Stomach smooth muscle (tissue), 2 donors: Measurements from ENCODE around the gene B3GALT5.

ENCODE experiments used
- H3K27ac ChIP-seq: one replicate; pipeline ENCODE4 v1.7.0; 2013; ENCODE audit warnings: mild to moderate bottlenecking, low read length, inconsistent platforms
- H3K27me3 ChIP-seq, 2 donors: one replicate each; pipeline ENCODE4 v1.7.0; 2013; ENCODE audit warnings: low read length in 2 of 2; ENCODE audit not compliant: insufficient read depth in 2 of 2, control insufficient read depth in 1 of 2
- H3K36me3 ChIP-seq, 2 donors: one replicate each; pipeline ENCODE4 v1.7.0; 2013; ENCODE audit warnings: low read length in 2 of 2; ENCODE audit not compliant: control insufficient read depth in 2 of 2, insufficient read depth in 2 of 2
- H3K4me1 ChIP-seq: one replicate; pipeline ENCODE4 v1.7.0; 2013; ENCODE audit warnings: low read length; ENCODE audit not compliant: control insufficient read depth, insufficient read depth
- H3K4me3 ChIP-seq, 2 donors: one replicate each; pipeline ENCODE4 v1.7.0; 2013; ENCODE audit warnings: low read length in 2 of 2
- H3K9ac ChIP-seq, 2 donors: one replicate each; pipeline ENCODE4 v1.7.0; 2013; ENCODE audit warnings: low read length in 2 of 2, mild to moderate bottlenecking in 1 of 2
- H3K9me3 ChIP-seq, 2 donors: one replicate each; pipeline ENCODE4 v1.7.0; 2013; ENCODE audit warnings: low read length in 2 of 2; ENCODE audit not compliant: control insufficient read depth in 2 of 2
- donor health status: healthy.
- donor health status: Pancreatic carcinoma.

The B3GALT5 gene

GRCh38 chr21:39645331-39645730 is 32.6 kb downstream of the B3GALT5 start:
- H3K27ac ChIP-seq = no peak overlapping the region
- no peaks in the 10 kb centered on the region for H3K4me1 ChIP-seq
- H3K36me3 ChIP-seq = no peaks in the 10 kb centered on the region
- H3K9me3 ChIP-seq = no peaks in the 10 kb centered on the region
- peaks cover 0 to 2% of the 10 kb centered on the region in 2 donors for H3K27me3 ChIP-seq
- H3K4me3 ChIP-seq = no peak overlapping the region
- no peak overlapping the region for H3K9ac ChIP-seq

- Histone ChIP-seq H3K4me3 (no peak overlapping the region), H3K4me1 (no peaks in the 10 kb centered on the region), H3K9ac (no peak overlapping the region), H3K36me3 (no peaks in the 10 kb centered on the region), H3K27me3 (peaks cover 0 to 2% of the 10 kb centered on the region in 2 donors), H3K27ac (no peak overlapping the region), H3K9me3 (no peaks in the 10 kb centered on the region)
Measured at GRCh38 chr21:39647476-39647875, 34.7 kb downstream of the B3GALT5 start.

- Histone ChIP-seq H3K9me3 (peaks cover 3 to 4% of the 10 kb centered on the region in 2 donors), H3K9ac (no peak overlapping the region), H3K27me3 (peaks cover 0 to 2% of the 10 kb centered on the region in 2 donors), H3K27ac (no peak overlapping the region), H3K4me1 (no peaks in the 10 kb centered on the region), H3K4me3 (no peak overlapping the region), H3K36me3 (no peaks in the 10 kb centered on the region)
Measured at GRCh38 chr21:39648879-39649278, 36.1 kb downstream of the B3GALT5 start.

- H3K27ac ChIP-seq = no peak overlapping the region
- no peaks in the 10 kb centered on the region for H3K36me3 ChIP-seq
- peaks cover 0 to 2% of the 10 kb centered on the region in 2 donors for H3K27me3 ChIP-seq
- no peak overlapping the region for H3K4me3 ChIP-seq
- H3K9ac ChIP-seq = no peak overlapping the region
- peaks cover 3 to 4% of the 10 kb centered on the region in 2 donors for H3K9me3 ChIP-seq
- no peaks in the 10 kb centered on the region for H3K4me1 ChIP-seq
Measured at GRCh38 chr21:39649526-39649925, 36.8 kb downstream of the B3GALT5 start.

- Histone ChIP-seq H3K27me3 (no peaks in the 10 kb centered on the region), H3K9ac (no peak overlapping the region), H3K27ac (no peak overlapping the region), H3K4me1 (no peaks in the 10 kb centered on the region), H3K36me3 (no peaks in the 10 kb centered on the region), H3K4me3 (no peak overlapping the region), H3K9me3 (peaks cover 3 to 4% of the 10 kb centered on the region in 2 donors)
Measured at GRCh38 chr21:39650306-39650705, 37.6 kb downstream of the B3GALT5 start.

- Histone ChIP-seq H3K36me3 (no peaks in the 10 kb centered on the region), H3K9ac (no peak overlapping the region), H3K4me3 (no peak overlapping the region), H3K27ac (no peak overlapping the region), H3K4me1 (no peaks in the 10 kb centered on the region), H3K9me3 (peaks cover 3 to 4% of the 10 kb centered on the region in 2 donors), H3K27me3 (no peaks in the 10 kb centered on the region)
Measured at GRCh38 chr21:39650801-39651200, 38.1 kb downstream of the B3GALT5 start.

GRCh38 chr21:39651206-39651605 is 38.5 kb downstream of the B3GALT5 start:
- Histone ChIP-seq H3K36me3 (no peaks in the 10 kb centered on the region), H3K4me1 (no peaks in the 10 kb centered on the region), H3K27me3 (no peaks in the 10 kb centered on the region), H3K9ac (no peak overlapping the region), H3K9me3 (peaks cover 3 to 4% of the 10 kb centered on the region in 2 donors), H3K27ac (no peak overlapping the region), H3K4me3 (no peak overlapping the region)

GRCh38 chr21:39654951-39655350 is 42.2 kb downstream of the B3GALT5 start:
- H3K9ac ChIP-seq = no peak overlapping the region
- H3K27ac ChIP-seq = no peak overlapping the region
- peaks cover 3 to 4% of the 10 kb centered on the region in 2 donors for H3K9me3 ChIP-seq
- no peak overlapping the region for H3K4me3 ChIP-seq
- H3K36me3 ChIP-seq = no peaks in the 10 kb centered on the region
- H3K4me1 ChIP-seq = peaks cover 5% of the 10 kb centered on the region
- no peaks in the 10 kb centered on the region for H3K27me3 ChIP-seq

- Histone ChIP-seq H3K4me3 (no peak overlapping the region), H3K36me3 (no peaks in the 10 kb centered on the region), H3K9ac (no peak overlapping the region), H3K27me3 (no peaks in the 10 kb centered on the region), H3K4me1 (peaks cover 11% of the 10 kb centered on the region), H3K9me3 (peaks cover 3 to 4% of the 10 kb centered on the region in 2 donors), H3K27ac (no peak overlapping the region)
Measured at GRCh38 chr21:39655589-39655988, 42.8 kb downstream of the B3GALT5 start.

GRCh38 chr21:39656209-39656608 is 43.5 kb downstream of the B3GALT5 start:
- no peak overlapping the region for H3K4me3 ChIP-seq
- H3K27ac ChIP-seq = no peak overlapping the region
- no peaks in the 10 kb centered on the region for H3K36me3 ChIP-seq
- H3K27me3 ChIP-seq = no peaks in the 10 kb centered on the region
- H3K9me3 ChIP-seq = peaks cover 3 to 4% of the 10 kb centered on the region in 2 donors
- no peak overlapping the region for H3K9ac ChIP-seq
- H3K4me1 ChIP-seq = peaks cover 17% of the 10 kb centered on the region

GRCh38 chr21:39657091-39657689 is 44.5 kb downstream of the B3GALT5 start:
- H3K27me3 ChIP-seq = no peaks in the 10 kb centered on the region
- no peak overlapping the region for H3K4me3 ChIP-seq
- H3K27ac ChIP-seq = no peak overlapping the region
- H3K4me1 ChIP-seq = peaks cover 17% of the 10 kb centered on the region
- H3K9me3 ChIP-seq = peaks cover 3 to 4% of the 10 kb centered on the region in 2 donors
- no peaks in the 10 kb centered on the region for H3K36me3 ChIP-seq
- H3K9ac ChIP-seq = no peak overlapping the region
